H1 (cell line): ENCODE data around the gene TSSC4. TPM values are rescaled to one million over a fixed set of nuclear protein-coding genes. Genes with fewer than 3 reads are reported as not detected.

ENCODE experiments used
- ATF2 ChIP-seq: IDR thresholded peaks from 2 replicates; pipeline ENCODE4 v1.6.1; 2012; ENCODE audit warnings: low read length, inconsistent platforms
- BACH1 ChIP-seq: IDR thresholded peaks from 2 replicates; pipeline ENCODE4 v1.6.1; 2012; ENCODE audit warnings: low read length, improper control_type of control experiment
- CBX5 ChIP-seq: fragments of 300-800, 300-1000 bp; sonication (generic); IDR thresholded peaks from 2 replicates; pipeline ENCODE4 v1.7.1; 2016; ENCODE audit warnings: antibody characterized with exemption, low read length, low read depth
- CREB1 ChIP-seq: IDR thresholded peaks from 2 replicates; pipeline ENCODE4 v1.6.1; 2012; ENCODE audit warnings: inconsistent platforms
- HDAC6 ChIP-seq: IDR thresholded peaks from one replicate; pipeline ENCODE4 v1.7.1; 2012; ENCODE audit warnings: low read depth, mild to moderate bottlenecking, inconsistent platforms, low read length, moderate library complexity
- SIN3A ChIP-seq, 2 experiments: IDR thresholded peaks in 1 of 2; conservative IDR thresholded peaks in 1 of 2; 2 replicates each; pipeline ENCODE4 v1.6.1; 2011 to 2012; ENCODE audit warnings: low read length in 2 of 2, improper control_type of control experiment in 1 of 2, low read depth in 1 of 2, mild to moderate bottlenecking in 1 of 2
- TAF1 ChIP-seq: IDR thresholded peaks from 2 replicates; pipeline ENCODE4 v1.6.1; 2011; ENCODE audit warnings: mild to moderate bottlenecking, low read depth, low read length
- TCF12 ChIP-seq: IDR thresholded peaks from 2 replicates; pipeline ENCODE4 v1.6.1; 2011; ENCODE audit warnings: low read depth, mild to moderate bottlenecking, low read length
- polyA plus RNA-seq, 7 experiments: library from polyadenylated mRNA; depleted of rRNA in 3 of 7; stranded (reverse) in 5 of 7; unstranded in 2 of 7; fragments of >200 nt in 5 of 7; fragments of 200-250 nt in 2 of 7; gene quantifications; 1 replicate in 5 of 7; 2 replicates in 1 of 7; 4 replicates in 1 of 7; pipeline versions ENCODE4 v1.2.1 to v1.2.3, GENCODE V29; 2011 to 2013; ENCODE audit warnings: missing spikeins in 2 of 7, mixed read lengths in 2 of 7
- total RNA-seq: library from RNA; stranded (reverse); fragmentation: NEBNext Ultra II Directional; extraction: Animal tissue kit (Norgen Biotek cat#: 25700); gene quantifications from 2 replicates; pipeline ENCODE4 v1.2.1, GENCODE V29; 2021

The TSSC4 gene
- total and polyA plus RNA-seq, 2 of the 8 experiments (the other 6 are each of a cell fraction or from before 2014, with no cell fraction given): 34.0 to 39.3 TPM

- no peak for TF ChIP-seq ATF2
- TF ChIP-seq CREB1: no peak
- TF ChIP-seq SIN3A (conservative IDR thresholded peaks at IDR 0.05 in 1 of 2, IDR thresholded peaks at IDR 0.05 in 1 of 2; ENCODE audit: low read depth in 1 of 2, low read length in 2 of 2): no peak
- TF ChIP-seq CBX5: no peak
- no peak for TF ChIP-seq TCF12
- no peak for TF ChIP-seq BACH1
- no peak for TF ChIP-seq TAF1
- no peak for TF ChIP-seq HDAC6
- TF ChIP-seq, all 59 proteins: peak for 0
Measured at GRCh38 chr11:2402890-2403645, 2.5 kb downstream of the TSSC4 start (continued).
